GF-D8 (cell line): ENCODE measurements around the gene ITM2B.
"Not testable (repeated sequence)": the region's sequence is repeated elsewhere in the genome, so short reads cannot be mapped to it uniquely, and the experiment has no call there.

ENCODE experiments used
- DNase-seq: peaks from one replicate; lab custom pipeline; 2025; lab: John Stamatoyannopoulos, UW

ITM2B gene

GRCh38 chr13:48233046-48233888, at the start of gene ITM2B:
Gene ITM2B, plus strand, starts transcription at chr13:48233206. Its CDS starts 155 bp downstream, at chr13:48233361.
- peak; percentile 67 for DNase-seq

- no peak for DNase-seq
Measured at GRCh38 chr13:48184260-48184659, 48.7 kb upstream of the ITM2B start.

- no peak for DNase-seq
Measured at GRCh38 chr13:48185018-48185417, 48.0 kb upstream of the ITM2B start.

GRCh38 chr13:48186722-48187121, 46.3 kb upstream of the ITM2B start:
- DNase-seq: no peak

- no peak for DNase-seq
Measured at GRCh38 chr13:48188131-48188530, 44.9 kb upstream of the ITM2B start.

- DNase-seq: no peak
Measured at GRCh38 chr13:48188601-48189000, 44.4 kb upstream of the ITM2B start.

GRCh38 chr13:48189171-48189570, 43.8 kb upstream of the ITM2B start:
- DNase-seq: no peak

- DNase-seq: no peak
Measured at GRCh38 chr13:48192411-48192935, 40.5 kb upstream of the ITM2B start.

- no peak for DNase-seq
Measured at GRCh38 chr13:48194379-48194754, 38.6 kb upstream of the ITM2B start.

- no peak for DNase-seq
Measured at GRCh38 chr13:48199404-48199946, 33.5 kb upstream of the ITM2B start.

GRCh38 chr13:48201044-48201443, 32.0 kb upstream of the ITM2B start:
- DNase-seq: no peak

- DNase-seq: not testable (repeated sequence)
Measured at GRCh38 chr13:48207207-48207606, 25.8 kb upstream of the ITM2B start.

- DNase-seq: no peak
Measured at GRCh38 chr13:48210178-48210577, 22.8 kb upstream of the ITM2B start.

- no peak for DNase-seq
Measured at GRCh38 chr13:48214519-48215121, 18.4 kb upstream of the ITM2B start.

GRCh38 chr13:48215511-48216203, 17.3 kb upstream of the ITM2B start:
- not testable (repeated sequence) for DNase-seq

- no peak for DNase-seq
Measured at GRCh38 chr13:48216204-48216711, 16.7 kb upstream of the ITM2B start.

GRCh38 chr13:48220592-48220980, 12.4 kb upstream of the ITM2B start:
- DNase-seq: no peak

GRCh38 chr13:48220981-48221685, 11.9 kb upstream of the ITM2B start:
- DNase-seq: no peak

- DNase-seq: no peak
Measured at GRCh38 chr13:48221686-48222187, 11.3 kb upstream of the ITM2B start.

- no peak for DNase-seq
Measured at GRCh38 chr13:48222358-48223301, 10.4 kb upstream of the ITM2B start.
